Measurements from ENCODE around the gene NAALADL2. TPM values are rescaled to one million over a fixed set of nuclear protein-coding genes. Genes with fewer than 3 reads are reported as not detected.

NAALADL2 gene
- total and polyA plus RNA-seq, 2 donors (not counting 1 experiment from before 2014, with no cell fraction given): not detected

DNA sequence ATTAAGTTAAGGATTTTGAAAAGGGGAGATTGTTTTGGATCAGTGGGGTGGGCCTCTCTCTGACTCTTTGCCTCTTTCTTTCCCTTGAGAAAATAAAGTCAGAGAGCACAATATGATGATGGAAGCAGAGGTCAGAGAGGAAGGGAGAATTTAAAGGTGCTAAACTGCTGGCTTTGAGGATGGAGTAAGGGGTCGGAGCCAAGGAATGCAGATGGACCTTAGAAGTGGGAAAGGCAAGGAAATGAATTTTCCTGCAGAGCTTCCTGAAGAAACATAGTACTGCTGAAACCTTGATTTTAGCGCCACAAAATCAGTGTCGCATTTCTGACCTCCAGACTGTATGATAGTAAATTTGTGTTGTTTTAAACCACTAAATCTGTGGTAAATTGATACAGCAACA lies 317.4 kb downstream of the NAALADL2 start:
- H3K36me3 ChIP-seq (replicated peaks in 1 of 2; ENCODE audit: control extremely low read depth in 1 of 2, control insufficient read depth in 1 of 2, extremely low read depth in 1 of 2, insufficient read depth in 2 of 2, low read length in 1 of 2): no peaks in the 10 kb centered on the region
- H3K4me3 Mint-ChIP-seq: no peak overlapping the region
- H3K27me3 ChIP-seq (replicated peaks in 1 of 4; ENCODE audit: control extremely low read depth in 1 of 4, control insufficient read depth in 3 of 4, insufficient read depth in 4 of 4, low read length in 3 of 4): no peaks in the 10 kb centered on the region
- H3K9me3 Mint-ChIP-seq (ENCODE audit: insufficient read depth): no peaks in the 10 kb centered on the region
- no peaks in the 10 kb centered on the region for H3K79me2 ChIP-seq (ENCODE audit: control insufficient read depth, insufficient read depth, low read length)
- ChIA-PET POLR2A (no interaction called here), CTCF (no interaction called here)
- intact Hi-C loops (cut with micrococcal nuclease): no loop called here
- TF ChIP-seq, protein P1, sequence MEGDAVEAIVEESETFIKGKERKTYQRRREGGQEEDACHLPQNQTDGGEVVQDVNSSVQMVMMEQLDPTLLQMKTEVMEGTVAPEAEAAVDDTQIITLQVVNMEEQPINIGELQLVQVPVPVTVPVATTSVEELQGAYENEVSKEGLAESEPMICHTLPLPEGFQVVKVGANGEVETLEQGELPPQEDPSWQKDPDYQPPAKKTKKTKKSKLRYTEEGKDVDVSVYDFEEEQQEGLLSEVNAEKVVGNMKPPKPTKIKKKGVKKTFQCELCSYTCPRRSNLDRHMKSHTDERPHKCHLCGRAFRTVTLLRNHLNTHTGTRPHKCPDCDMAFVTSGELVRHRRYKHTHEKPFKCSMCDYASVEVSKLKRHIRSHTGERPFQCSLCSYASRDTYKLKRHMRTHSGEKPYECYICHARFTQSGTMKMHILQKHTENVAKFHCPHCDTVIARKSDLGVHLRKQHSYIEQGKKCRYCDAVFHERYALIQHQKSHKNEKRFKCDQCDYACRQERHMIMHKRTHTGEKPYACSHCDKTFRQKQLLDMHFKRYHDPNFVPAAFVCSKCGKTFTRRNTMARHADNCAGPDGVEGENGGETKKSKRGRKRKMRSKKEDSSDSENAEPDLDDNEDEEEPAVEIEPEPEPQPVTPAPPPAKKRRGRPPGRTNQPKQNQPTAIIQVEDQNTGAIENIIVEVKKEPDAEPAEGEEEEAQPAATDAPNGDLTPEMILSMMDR (IDR thresholded peaks at IDR 0.05): no peak
- TF ChIP-seq EZH2 (IDR thresholded peaks at IDR 0.05; ENCODE audit: borderline replicate concordance, insufficient read depth, low read depth, low read length, poor library complexity, severe bottlenecking): no peak
- H3K4me3 ChIP-seq (ENCODE audit: control extremely low read depth in 1 of 5, extremely low read depth in 1 of 5, insufficient read depth in 1 of 5, low read depth in 2 of 5, low read length in 4 of 5): no peak overlapping the region
- no peak for ATAC-seq (ENCODE audit: low read depth)
- H3K4me1 Mint-ChIP-seq: no peaks in the 10 kb centered on the region
- H4K20me1 ChIP-seq (ENCODE audit: control insufficient read depth, insufficient read depth, low read length, poor library complexity, severe bottlenecking): no peaks in the 10 kb centered on the region
- no peak overlapping the region for H3K9ac ChIP-seq (ENCODE audit: low read length)
- no peaks in the 10 kb centered on the region for H3K4me1 ChIP-seq (ENCODE audit: control insufficient read depth in 2 of 2, insufficient read depth in 2 of 2, low read length in 2 of 2)
- no peak overlapping the region for H3K27ac Mint-ChIP-seq
- H3K27ac ChIP-seq (ENCODE audit: low read length in 2 of 2): no peak overlapping the region
- H2AFZ ChIP-seq (ENCODE audit: insufficient read depth, low read depth, low read length, poor library complexity, severe bottlenecking): no peak overlapping the region
- DNase-seq: no peak
- H3K4me2 ChIP-seq (replicated peaks; ENCODE audit: low read depth, low read length, poor library complexity, severe bottlenecking): no peak overlapping the region
- 75% methylated on average over 1 of the region's 3 CpGs for WGBS (ENCODE audit: insufficient coverage)
- no peaks in the 10 kb centered on the region for H3K27me3 Mint-ChIP-seq
- H3K9me3 ChIP-seq (ENCODE audit: control extremely low read depth in 1 of 3, control insufficient read depth in 2 of 3, insufficient read depth in 1 of 3, low read length in 2 of 3): no peaks in the 10 kb centered on the region

DNA sequence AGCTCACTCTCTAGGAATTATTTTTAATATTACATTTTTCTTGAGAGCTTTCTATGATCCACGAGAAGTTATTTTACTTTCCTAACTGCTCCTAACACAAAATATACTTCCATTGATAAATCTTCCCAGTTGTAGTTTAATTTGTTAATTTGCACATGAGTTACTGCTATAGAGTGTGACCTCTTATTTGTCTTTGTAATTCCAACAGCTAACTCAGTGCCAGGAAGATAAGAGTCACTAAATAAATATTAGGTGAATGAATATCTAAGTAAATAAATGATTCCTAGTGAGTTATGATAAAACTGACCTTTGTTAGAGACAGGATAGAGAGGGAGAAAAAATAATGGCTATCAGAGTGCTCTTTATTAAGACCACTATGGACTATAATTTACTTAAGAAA lies 319.9 kb downstream of the NAALADL2 start:
- Histone ChIP-seq H3K4me3 (ENCODE audit: control extremely low read depth in 1 of 5, extremely low read depth in 1 of 5, insufficient read depth in 1 of 5, low read depth in 2 of 5, low read length in 4 of 5) (no peak overlapping the region), H3K27me3 (replicated peaks in 1 of 4; ENCODE audit: control extremely low read depth in 1 of 4, control insufficient read depth in 3 of 4, insufficient read depth in 4 of 4, low read length in 3 of 4) (no peaks in the 10 kb centered on the region), H3K79me2 (ENCODE audit: control insufficient read depth, insufficient read depth, low read length) (no peaks in the 10 kb centered on the region), H3K4me2 (replicated peaks; ENCODE audit: low read depth, low read length, poor library complexity, severe bottlenecking) (no peak overlapping the region), H3K36me3 (replicated peaks in 1 of 2; ENCODE audit: control extremely low read depth in 1 of 2, control insufficient read depth in 1 of 2, extremely low read depth in 1 of 2, insufficient read depth in 2 of 2, low read length in 1 of 2) (no peaks in the 10 kb centered on the region), H2AFZ (ENCODE audit: insufficient read depth, low read depth, low read length, poor library complexity, severe bottlenecking) (no peak overlapping the region), H4K20me1 (ENCODE audit: control insufficient read depth, insufficient read depth, low read length, poor library complexity, severe bottlenecking) (no peaks in the 10 kb centered on the region), H3K27ac (ENCODE audit: low read length in 2 of 2) (no peak overlapping the region), H3K4me1 (ENCODE audit: control insufficient read depth in 2 of 2, insufficient read depth in 2 of 2, low read length in 2 of 2) (no peaks in the 10 kb centered on the region), H3K9me3 (ENCODE audit: control extremely low read depth in 1 of 3, control insufficient read depth in 2 of 3, insufficient read depth in 1 of 3, low read length in 2 of 3) (no peaks in the 10 kb centered on the region), H3K9ac (ENCODE audit: low read length) (no peak overlapping the region)
- ATAC-seq (ENCODE audit: low read depth): no peak
- Mint-ChIP-seq H3K9me3 (ENCODE audit: insufficient read depth) (no peaks in the 10 kb centered on the region), H3K27ac (no peak overlapping the region), H3K4me1 (no peaks in the 10 kb centered on the region), H3K4me3 (no peak overlapping the region), H3K27me3 (no peaks in the 10 kb centered on the region)
- no peak for DNase-seq
- intact Hi-C loops (cut with micrococcal nuclease): no loop called here
- TF ChIP-seq EZH2 (IDR thresholded peaks at IDR 0.05; ENCODE audit: borderline replicate concordance, insufficient read depth, low read depth, low read length, poor library complexity, severe bottlenecking): no peak
- TF ChIP-seq, protein P1 (IDR thresholded peaks at IDR 0.05): no peak
- WGBS (ENCODE audit: insufficient coverage): no CpG with 5 or more reads among the region's 1 CpG
- POLR2A ChIA-PET: no interaction called here
- CTCF ChIA-PET: no interaction called here

Data from B cell (primary cell).